Calu3 (cell line): Measurements from ENCODE around the gene ATP2B1. TPM values are rescaled to one million over a fixed set of nuclear protein-coding genes. Genes with fewer than 3 reads are reported as not detected.

Experiments used
- BruUV-seq: library from RNA; stranded (reverse); fragments of 400-500 nt; replicated peaks from 2 replicates; lab custom pipeline; 2021; lab: Mats Ljungman, UMichigan
- CTCF ChIA-PET: fragments of 300-600 bp; sonication (Branson Sonifier 250); formaldehyde crosslinking; loops from one replicate; lab custom pipeline; 2022; ENCODE audit warnings: antibody characterized with exemption; lab: Charles Lee
- DNase-seq: peaks from one replicate; pipeline ENCODE4 v3.0.0; 2022
- H3K27ac Mint-ChIP-seq: one replicate; pipeline ENCODE4 v1.8.0; 2022; ENCODE audit warnings: mixed read lengths; ENCODE audit not compliant: unreplicated experiment
- H3K27me3 Mint-ChIP-seq: one replicate; pipeline ENCODE4 v1.8.0; 2022; ENCODE audit warnings: mixed read lengths; ENCODE audit not compliant: unreplicated experiment
- H3K36me3 Mint-ChIP-seq: one replicate; pipeline ENCODE4 v1.8.0; 2022; ENCODE audit warnings: mild to moderate bottlenecking, moderate library complexity, mixed read lengths; ENCODE audit not compliant: insufficient read depth, unreplicated experiment
- H3K4me1 Mint-ChIP-seq: one replicate; pipeline ENCODE4 v1.8.0; 2022; ENCODE audit warnings: mild to moderate bottlenecking, low read depth, mixed read lengths; ENCODE audit not compliant: unreplicated experiment
- H3K4me3 Mint-ChIP-seq: one replicate; pipeline ENCODE4 v1.8.0; 2022; ENCODE audit warnings: mild to moderate bottlenecking, low read depth, moderate library complexity, mixed read lengths; ENCODE audit not compliant: unreplicated experiment
- H3K9me3 Mint-ChIP-seq: one replicate; pipeline ENCODE4 v1.8.0; 2022; ENCODE audit warnings: low read depth, mixed read lengths; ENCODE audit not compliant: unreplicated experiment
- CTCF ChIP-seq: fragments of 200-600 bp; IDR thresholded peaks from one replicate; pipeline ENCODE4 v1.8.0; 2022; ENCODE audit warnings: antibody characterized with exemption; ENCODE audit not compliant: unreplicated experiment
- intact Hi-C: fragments of 100-400 bp; cut with micrococcal nuclease; formaldehyde crosslinking; loops from one replicate; pipeline ENCODE4 v1.10.0; 2022; ENCODE audit not compliant: unreplicated experiment
- total RNA-seq: library from RNA; stranded (reverse); gene quantifications from 2 replicates; pipeline ENCODE4 v1.2.3, GENCODE V29; 2022

ATP2B1 gene
- total RNA-seq, 1 experiment from 2014 or later, result 73.6 TPM

- BruUV-seq, result no TSS peak
- Mint-ChIP-seq H3K4me3 (no peak overlapping the region), H3K27ac (peak overlapping the region; percentile 56), H3K27me3 (no peaks in the 10 kb centered on the region), H3K36me3 (peaks cover 26% of the 10 kb centered on the region), H3K9me3 (no peaks in the 10 kb centered on the region), H3K4me1 (peaks cover 68% of the 10 kb centered on the region)
- CTCF ChIA-PET, result no interaction called here
- no peak for TF ChIP-seq CTCF
- intact Hi-C loops, result loop anchor here (2.0 to 5.0 kb wide), 3 partner anchors 71 to 399 kb away; no protein-coding TSS in a partner anchor
- no peak for DNase-seq
Observed at GRCh38 chr12:89703768-89704167, 4.9 kb downstream of the ATP2B1 start.

GRCh38 chr12:89702503-89702902, 6.1 kb downstream of the ATP2B1 start:
- intact Hi-C loops, result loop anchor here (2.0 to 5.0 kb wide), 3 partner anchors 70 to 400 kb away; no protein-coding TSS in a partner anchor
- peaks cover 13% of the 10 kb centered on the region for H3K36me3 Mint-ChIP-seq
- no peaks in the 10 kb centered on the region for H3K9me3 Mint-ChIP-seq
- H3K4me1 Mint-ChIP-seq, result peaks cover 68% of the 10 kb centered on the region
- no peak for DNase-seq
- CTCF ChIA-PET, result no interaction called here
- no peaks in the 10 kb centered on the region for H3K27me3 Mint-ChIP-seq
- no peak overlapping the region for H3K27ac Mint-ChIP-seq
- no peak for TF ChIP-seq CTCF
- H3K4me3 Mint-ChIP-seq, result no peak overlapping the region
- no TSS peak for BruUV-seq

GRCh38 chr12:89701606-89702206, 6.9 kb downstream of the ATP2B1 start:
- BruUV-seq, result no TSS peak
- Mint-ChIP-seq H3K9me3 (no peaks in the 10 kb centered on the region), H3K36me3 (peaks cover 5% of the 10 kb centered on the region), H3K27ac (no peak overlapping the region), H3K4me3 (no peak overlapping the region), H3K4me1 (peaks cover 74% of the 10 kb centered on the region), H3K27me3 (no peaks in the 10 kb centered on the region)
- CTCF ChIA-PET, result no interaction called here
- intact Hi-C loops, result loop anchor here (2.0 to 5.0 kb wide), 3 partner anchors 69 to 401 kb away; no protein-coding TSS in a partner anchor
- no peak for TF ChIP-seq CTCF
- no peak for DNase-seq

- CTCF ChIA-PET, result interaction anchor here (0.7 kb wide), 3 partner anchors 25 to 1231 kb away, joined by 4 to 5 read pairs (median 4); no protein-coding TSS in a partner anchor
- BruUV-seq, result no TSS peak
- Mint-ChIP-seq H3K27me3 (no peaks in the 10 kb centered on the region), H3K4me1 (peaks cover 74% of the 10 kb centered on the region), H3K9me3 (no peaks in the 10 kb centered on the region), H3K4me3 (no peak overlapping the region), H3K36me3 (no peaks in the 10 kb centered on the region), H3K27ac (no peak overlapping the region)
- DNase-seq, result no peak
- intact Hi-C loops, result loop anchor here (5.0 kb wide), 2 partner anchors 68 to 158 kb away; no protein-coding TSS in a partner anchor
- TF ChIP-seq CTCF, result no peak
Observed at GRCh38 chr12:89700191-89700810, 8.3 kb downstream of the ATP2B1 start.
